ENCODE results near the gene RPL10. TPM values are rescaled to one million over a fixed set of nuclear protein-coding genes. Genes with fewer than 3 reads are reported as not detected.

RPL10 gene
- total RNA-seq, 1 experiment from 2014 or later, result 4,296 TPM

DNA sequence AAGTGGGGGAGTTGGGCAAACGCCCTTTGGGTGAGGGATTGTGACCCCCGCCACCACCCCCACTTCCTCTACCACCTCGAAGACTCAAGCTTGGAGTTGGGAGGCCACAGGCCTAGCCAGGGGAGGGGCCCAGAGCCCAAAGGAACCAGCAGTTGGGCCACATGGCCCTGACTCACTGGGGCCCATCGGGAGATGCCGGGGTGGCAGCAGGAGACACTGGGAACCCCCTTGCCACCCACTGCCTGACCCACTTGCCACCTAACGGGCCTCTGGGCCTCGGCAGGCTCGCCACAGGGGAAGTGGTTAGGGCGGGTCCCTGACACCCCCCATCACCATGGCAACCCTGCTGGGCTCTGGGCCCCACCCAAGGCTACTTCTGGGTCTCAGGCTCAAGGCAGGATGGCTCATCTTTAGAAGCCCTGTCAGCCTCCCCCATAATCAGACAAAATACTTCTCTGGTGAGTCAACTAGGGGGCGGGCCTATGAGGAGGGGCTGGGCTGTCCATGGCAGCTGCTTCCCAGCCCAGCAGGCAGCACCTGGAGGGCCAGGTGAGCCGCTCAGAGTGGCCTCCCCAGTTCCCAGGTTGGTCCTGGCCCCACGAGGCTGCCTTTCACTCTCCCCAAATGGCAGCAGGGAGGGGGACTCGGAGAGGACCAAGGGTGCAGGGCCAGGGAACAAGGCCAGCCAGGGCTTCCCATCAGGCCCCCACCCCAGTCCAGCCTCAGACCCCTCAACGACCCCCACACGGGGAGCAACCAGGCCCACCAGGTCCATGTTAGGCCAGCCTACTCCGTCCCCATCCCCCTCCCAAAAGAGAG, 29.3 kb upstream of the RPL10 start:
- peak; percentile 81 for DNase-seq

DNA sequence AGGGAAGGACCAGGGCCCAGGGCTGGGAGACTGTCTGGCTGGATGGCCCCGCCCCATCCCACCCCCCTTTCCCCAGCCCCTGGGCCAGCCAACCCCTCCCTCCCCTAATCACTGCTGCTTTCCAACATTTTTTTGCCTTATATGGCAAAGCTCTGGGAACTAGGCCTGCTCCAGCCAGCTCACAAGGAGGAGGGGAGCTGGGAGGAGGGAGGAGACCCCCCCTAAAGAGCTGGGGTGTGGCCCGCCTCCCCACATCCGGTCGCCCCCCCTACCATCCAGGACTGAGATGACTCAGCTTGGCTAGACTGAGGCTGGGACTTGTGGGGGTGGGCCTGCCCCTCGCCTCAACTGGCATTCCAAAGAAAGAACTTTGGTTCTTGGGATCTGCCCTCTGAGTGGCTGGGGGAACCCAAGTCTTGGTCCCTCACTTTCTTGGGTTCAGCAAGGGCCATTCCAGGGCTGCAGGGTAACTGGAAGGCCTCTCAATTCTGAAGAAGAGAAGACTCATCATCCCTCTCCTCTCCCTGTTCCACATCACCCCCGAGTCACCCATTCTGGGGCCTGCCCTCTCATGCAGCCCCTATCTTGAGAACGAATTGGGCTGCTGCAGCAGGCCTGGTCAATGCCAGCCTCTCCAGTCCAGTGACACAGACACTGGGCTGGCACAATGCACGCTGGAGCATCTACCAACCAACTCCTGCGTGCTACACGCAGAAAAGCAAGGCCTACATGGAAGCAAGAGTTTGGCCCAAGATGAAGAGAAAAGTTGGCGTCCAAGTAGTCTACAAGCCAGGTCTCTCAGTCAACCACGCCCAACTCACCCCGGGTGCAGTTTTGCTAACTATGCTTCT, 28.5 kb upstream of the RPL10 start:
- Histone ChIP-seq H3K36me3 (replicated peaks; ENCODE audit: control insufficient read depth, insufficient read depth, low read length) (peaks cover 23% of the 10 kb centered on the region), H3K27me3 (ENCODE audit: control insufficient read depth, insufficient read depth, low read length) (peaks cover 6% of the 10 kb centered on the region; the same call in 1 of the 2 replicates), H3K4me3 (ENCODE audit: insufficient read depth, low read depth, low read length) (peak overlapping the region; percentile 94)
- peak; percentile 92 for DNase-seq

More for the DNA sequence above, 29.3 kb upstream of the RPL10 start:
- H3K4me3 ChIP-seq (ENCODE audit: insufficient read depth, low read depth, low read length), result peak overlapping the region; percentile 94
- H3K27me3 ChIP-seq (ENCODE audit: control insufficient read depth, insufficient read depth, low read length), result peaks cover 3% of the 10 kb centered on the region; the same call in 1 of the 2 replicates
- peaks cover 29% of the 10 kb centered on the region for H3K36me3 ChIP-seq (replicated peaks; ENCODE audit: control insufficient read depth, insufficient read depth, low read length)

DNA sequence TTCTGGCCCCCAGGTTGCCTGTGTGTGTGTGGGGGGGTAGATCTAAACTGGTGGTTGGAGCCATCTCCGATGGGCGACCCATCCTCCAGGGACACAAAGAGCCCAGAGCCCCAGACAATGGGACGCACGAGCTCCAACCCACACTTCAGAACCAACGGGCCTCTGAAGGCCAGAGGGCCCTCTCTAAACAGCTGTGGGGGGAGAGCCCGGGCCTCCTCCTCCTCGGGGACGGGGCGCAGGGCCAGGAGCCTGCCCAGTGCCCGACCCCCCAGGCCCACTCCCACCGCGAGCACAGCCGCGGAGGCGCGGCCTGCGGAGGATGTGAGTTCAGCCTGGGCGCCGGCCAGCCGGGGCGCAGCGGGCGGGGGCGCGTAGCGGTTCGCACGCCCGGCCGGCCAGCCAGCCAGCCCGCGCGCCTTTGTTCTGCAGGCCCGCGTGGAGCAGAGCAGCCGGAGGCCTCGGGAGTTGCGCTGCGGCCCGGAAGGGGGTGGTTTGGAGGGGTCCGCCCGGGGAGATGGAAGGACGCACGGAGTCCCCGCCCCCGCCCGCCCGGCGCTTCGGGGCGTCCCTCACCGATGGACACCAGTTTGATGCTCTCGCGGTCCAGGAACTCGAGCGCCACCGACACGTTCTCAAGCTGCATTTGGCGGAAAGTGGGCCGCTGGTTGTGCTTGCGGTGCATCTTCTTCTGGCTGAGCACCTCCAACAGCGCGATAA, 27.7 kb upstream of the RPL10 start:
- peaks cover 6% of the 10 kb centered on the region; the same call in 1 of the 2 replicates for H3K27me3 ChIP-seq (ENCODE audit: control insufficient read depth, insufficient read depth, low read length)
- peaks cover 18% of the 10 kb centered on the region for H3K36me3 ChIP-seq (replicated peaks; ENCODE audit: control insufficient read depth, insufficient read depth, low read length)
- H3K4me3 ChIP-seq (ENCODE audit: insufficient read depth, low read depth, low read length), result peak overlapping the region; percentile 94
- DNase-seq, result peak; percentile 71

DNA sequence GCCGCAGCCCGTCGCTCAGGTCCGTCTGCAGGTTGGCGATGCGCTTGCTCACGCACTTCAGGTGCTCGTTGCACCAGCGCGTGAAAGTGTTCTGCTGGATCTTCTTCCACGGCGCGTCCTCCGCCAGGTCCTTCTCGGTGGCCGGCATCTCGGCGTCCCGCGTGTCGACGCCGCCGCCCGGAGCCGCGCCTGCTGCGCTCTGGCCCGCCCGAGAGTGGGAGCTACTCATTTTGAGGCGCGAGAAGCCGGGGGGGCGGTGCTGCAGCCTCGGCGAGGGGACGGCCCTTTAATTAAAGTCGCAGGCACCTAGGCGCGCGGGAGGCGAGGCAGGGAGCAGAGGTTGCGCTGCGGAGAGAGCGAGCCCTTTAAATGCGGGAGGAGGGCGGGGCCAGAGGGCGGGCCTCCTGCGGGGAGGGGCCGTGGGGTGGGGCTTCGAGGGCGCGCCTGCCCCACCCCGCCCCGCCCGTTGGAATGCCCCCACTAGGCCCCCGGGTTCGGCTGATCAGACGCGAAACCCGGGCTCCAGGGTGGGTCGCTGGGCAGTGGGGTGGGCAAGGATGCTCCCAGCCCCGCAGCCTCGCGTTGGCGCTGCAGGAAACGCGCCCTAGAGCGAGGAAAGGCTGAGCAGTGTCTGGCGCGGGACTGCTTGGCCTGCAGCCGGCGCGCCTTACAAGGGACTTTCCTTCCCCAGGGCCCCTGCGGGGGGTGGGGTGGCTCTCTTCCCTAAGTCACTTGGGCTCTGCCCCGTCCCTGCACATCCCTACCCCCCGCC, 27.0 kb upstream of the RPL10 start:
- peak; percentile 95 for DNase-seq
- Histone ChIP-seq H3K4me3 (ENCODE audit: insufficient read depth, low read depth, low read length) (peak overlapping the region; percentile 94), H3K36me3 (replicated peaks; ENCODE audit: control insufficient read depth, insufficient read depth, low read length) (peaks cover 14% of the 10 kb centered on the region), H3K27me3 (ENCODE audit: control insufficient read depth, insufficient read depth, low read length) (peaks cover 6% of the 10 kb centered on the region; the same call in 1 of the 2 replicates)

DNA sequence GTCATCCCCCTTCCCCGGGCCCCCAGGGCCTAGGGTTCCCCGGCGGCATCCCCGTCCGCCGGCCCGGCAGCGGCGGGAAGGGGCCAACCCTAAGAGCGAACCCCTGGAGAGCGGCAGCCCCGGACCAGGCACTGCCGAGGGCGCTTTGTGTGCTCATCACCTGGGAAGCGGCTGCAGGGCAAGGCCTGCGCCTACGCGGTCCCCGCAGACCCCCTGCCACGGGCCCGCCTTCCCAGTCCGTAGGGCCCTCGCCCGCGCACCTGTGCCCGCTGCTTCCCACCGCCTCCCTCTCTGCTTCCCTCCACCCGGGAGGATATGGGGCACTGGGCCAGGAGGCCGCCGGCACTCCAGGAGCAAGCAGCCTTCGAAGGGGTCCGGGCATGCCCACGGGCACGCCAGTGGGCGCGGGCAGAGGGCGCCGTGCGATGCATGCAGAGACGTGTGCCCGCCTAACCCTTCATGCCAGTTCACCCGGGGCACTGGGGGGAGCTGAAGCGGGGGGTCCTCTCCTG, 26.3 kb upstream of the RPL10 start:
- Histone ChIP-seq H3K36me3 (replicated peaks; ENCODE audit: control insufficient read depth, insufficient read depth, low read length) (peaks cover 10% of the 10 kb centered on the region), H3K27me3 (ENCODE audit: control insufficient read depth, insufficient read depth, low read length) (peaks cover 6% of the 10 kb centered on the region; the same call in 1 of the 2 replicates), H3K4me3 (ENCODE audit: insufficient read depth, low read depth, low read length) (peak overlapping the region; percentile 57)
- DNase-seq, result peak; percentile 82

GRCh38 chrX:154372612-154373022, 25.6 kb upstream of the RPL10 start:
- peaks cover 4% of the 10 kb centered on the region for H3K36me3 ChIP-seq (replicated peaks; ENCODE audit: control insufficient read depth, insufficient read depth, low read length)
- no peak overlapping the region; the same call in 1 of the 2 replicates for H3K4me3 ChIP-seq (ENCODE audit: insufficient read depth, low read depth, low read length)
- no peak for DNase-seq

DNA sequence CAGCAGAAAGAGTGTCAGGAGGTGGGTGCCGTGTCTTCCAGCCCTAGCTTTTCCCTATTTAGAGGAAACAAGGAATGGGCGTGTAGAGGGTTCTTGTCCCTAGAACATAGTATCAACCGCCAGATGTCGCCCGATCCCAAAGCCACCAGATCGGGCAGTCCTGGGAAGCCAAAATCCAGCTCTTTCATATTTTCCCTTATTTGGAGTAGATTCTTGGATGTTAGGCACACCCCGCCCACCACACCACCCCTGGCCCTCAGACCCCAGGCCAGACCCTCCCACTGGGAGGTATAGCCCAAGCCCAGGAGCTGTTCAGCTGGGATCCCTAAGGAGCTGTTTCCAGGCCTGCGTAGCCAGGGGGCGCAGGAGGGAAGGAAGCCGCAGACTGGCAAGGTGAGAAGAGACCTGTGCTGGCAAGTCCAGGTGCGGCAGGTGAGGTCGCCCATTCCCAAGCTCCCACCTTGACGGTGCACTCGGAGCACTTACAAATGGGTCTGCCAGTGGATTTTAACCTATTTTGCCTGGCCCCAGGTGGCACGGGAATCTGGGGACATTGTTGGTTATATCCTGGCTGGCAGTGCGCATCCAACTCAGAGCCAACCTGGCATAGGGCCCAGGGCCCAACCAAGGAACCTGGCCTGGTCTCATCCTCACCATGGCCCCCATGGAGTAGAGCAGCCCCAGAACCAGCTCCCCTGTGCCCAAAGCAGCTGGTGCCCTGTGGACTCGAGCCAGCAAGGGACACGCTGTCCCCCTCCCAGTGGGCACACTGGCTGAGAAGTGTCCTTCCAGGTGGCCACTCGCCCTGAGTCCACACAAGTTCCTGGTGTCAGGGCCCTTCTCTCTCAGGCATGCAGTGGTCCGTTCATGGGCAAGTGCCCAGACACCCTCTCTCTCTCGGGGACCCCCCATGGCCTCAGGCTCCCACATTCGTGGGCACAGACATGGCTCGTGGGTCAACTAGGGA, 24.6 kb upstream of the RPL10 start:
- Histone ChIP-seq H3K27me3 (ENCODE audit: control insufficient read depth, insufficient read depth, low read length) (peaks cover 6% of the 10 kb centered on the region; the same call in 1 of the 2 replicates), H3K4me3 (ENCODE audit: insufficient read depth, low read depth, low read length) (peak overlapping the region; percentile 30), H3K36me3 (replicated peaks; ENCODE audit: control insufficient read depth, insufficient read depth, low read length) (peaks cover 1% of the 10 kb centered on the region; the same call in 1 of the 2 replicates)
- DNase-seq, result peak; percentile 84

More at GRCh38 chrX:154372612-154373022, 25.6 kb upstream of the RPL10 start:
- H3K27me3 ChIP-seq (ENCODE audit: control insufficient read depth, insufficient read depth, low read length), result peaks cover 6% of the 10 kb centered on the region; the same call in 1 of the 2 replicates

- peak; percentile 82 for DNase-seq
- peaks cover 1% of the 10 kb centered on the region; the same call in 1 of the 2 replicates for H3K36me3 ChIP-seq (replicated peaks; ENCODE audit: control insufficient read depth, insufficient read depth, low read length)
- H3K4me3 ChIP-seq (ENCODE audit: insufficient read depth, low read depth, low read length), result peak within 1 kb of the TSS; percentile 32
- peaks cover 6% of the 10 kb centered on the region; the same call in 1 of the 2 replicates for H3K27me3 ChIP-seq (ENCODE audit: control insufficient read depth, insufficient read depth, low read length)
Measured at GRCh38 chrX:154374313-154375155, 23.6 kb upstream of the RPL10 start, which contains the start of gene FLNA. FLNA (minus strand) TSS chrX:154374634; CDS start chrX:154371245, 3,389 bp downstream.

DNA sequence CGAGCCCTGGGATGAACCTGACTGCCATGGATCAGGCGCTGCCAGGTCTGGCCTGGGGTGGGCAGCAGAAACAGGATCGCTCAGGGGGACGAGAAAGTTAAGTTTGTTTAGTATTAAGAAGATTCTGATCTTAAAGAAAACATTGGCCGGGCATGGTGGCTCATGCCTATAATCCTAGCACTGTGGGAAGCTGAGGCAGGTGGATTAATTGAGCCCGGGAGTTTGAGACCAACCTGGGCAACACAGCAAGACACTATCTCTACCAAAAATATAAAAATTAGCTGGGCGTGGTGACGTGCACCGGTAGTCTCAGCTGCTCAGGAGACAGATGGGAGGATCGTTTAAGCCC, 23.0 kb upstream of the RPL10 start:
- DNase-seq, result no peak
- Histone ChIP-seq H3K4me3 (ENCODE audit: insufficient read depth, low read depth, low read length) (peak overlapping the region; percentile 32; the same call in 1 of the 2 replicates), H3K27me3 (ENCODE audit: control insufficient read depth, insufficient read depth, low read length) (peaks cover 6% of the 10 kb centered on the region; the same call in 1 of the 2 replicates), H3K36me3 (replicated peaks; ENCODE audit: control insufficient read depth, insufficient read depth, low read length) (no peaks in the 10 kb centered on the region)

GRCh38 chrX:154376774-154377173, 21.4 kb upstream of the RPL10 start:
- Histone ChIP-seq H3K4me3 (ENCODE audit: insufficient read depth, low read depth, low read length) (no peak overlapping the region), H3K27me3 (ENCODE audit: control insufficient read depth, insufficient read depth, low read length) (peaks cover 6% of the 10 kb centered on the region; the same call in 1 of the 2 replicates), H3K36me3 (replicated peaks; ENCODE audit: control insufficient read depth, insufficient read depth, low read length) (0 out of 2 replicates have a peak, but pooled peaks cover 3% of the 10 kb centered on the region)
- DNase-seq, result no peak

GRCh38 chrX:154378059-154378798, 19.9 kb upstream of the RPL10 start:
- H3K36me3 ChIP-seq (replicated peaks; ENCODE audit: control insufficient read depth, insufficient read depth, low read length), result 0 out of 2 replicates have a peak, but pooled peaks cover 3% of the 10 kb centered on the region
- peak; percentile 95 for DNase-seq

More at GRCh38 chrX:154378059-154378798, 19.9 kb upstream of the RPL10 start:
- peak overlapping the region; percentile 59 for H3K4me3 ChIP-seq (ENCODE audit: insufficient read depth, low read depth, low read length)
- peaks cover 3% of the 10 kb centered on the region; the same call in 1 of the 2 replicates for H3K27me3 ChIP-seq (ENCODE audit: control insufficient read depth, insufficient read depth, low read length)
